AG08396 (cell line): ENCODE measurements around the gene C5orf63.
"Not testable (repeated sequence)": the region's sequence is repeated elsewhere in the genome, so short reads cannot be mapped to it uniquely, and the experiment has no call there.

Source experiments
- DNase-seq: peaks from one replicate; pipeline ENCODE4 v3.0.0; 2012; ENCODE audit warnings: low spot score, mixed read lengths

C5orf63 gene

DNA sequence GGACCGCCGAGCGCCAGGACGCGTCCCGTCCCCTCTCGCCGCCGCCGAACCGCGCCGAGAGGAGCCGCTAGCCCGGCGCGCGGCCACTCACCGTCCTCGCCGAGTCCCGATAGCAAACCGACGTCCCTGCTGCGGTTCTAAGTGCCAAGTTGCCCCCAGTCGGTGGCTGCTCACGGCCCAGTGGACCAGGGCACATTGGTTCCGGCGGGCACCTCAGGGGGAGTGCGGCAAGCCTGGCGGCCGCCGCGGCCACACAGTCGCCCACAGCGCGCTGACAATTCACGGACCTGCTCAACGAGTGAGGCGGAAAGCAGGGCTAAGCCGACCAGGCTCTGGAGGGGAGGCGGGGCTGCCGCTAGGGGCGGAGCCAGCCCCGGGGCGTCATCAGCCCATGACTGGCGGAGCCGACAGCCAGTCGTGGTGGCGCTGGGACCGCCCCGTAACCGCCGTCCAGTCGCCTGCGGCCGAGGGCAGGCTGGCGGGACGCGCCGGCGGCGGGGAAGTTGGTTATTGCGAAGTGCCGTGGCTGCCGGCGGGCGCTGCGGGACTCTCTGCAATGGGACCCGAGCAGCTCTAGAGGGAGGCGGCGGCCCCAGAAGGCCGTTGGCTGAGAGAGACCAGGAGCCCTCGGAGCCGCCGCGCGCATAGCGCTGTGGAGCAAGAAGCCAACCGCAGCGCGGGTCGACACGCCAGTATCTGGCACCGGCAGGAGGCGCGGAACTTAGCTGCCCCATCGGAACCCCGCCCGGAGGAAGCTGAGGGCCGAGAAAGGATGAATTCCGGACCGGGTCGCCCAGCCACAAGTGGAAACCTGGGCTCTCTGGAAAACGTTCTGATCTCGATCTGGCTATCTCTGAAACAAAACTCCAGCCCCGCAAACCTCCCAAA, 42.8 kb downstream of the C5orf63 start, which contains the start of gene MARCHF3:
MARCHF3 (minus strand) TSS at position 300 of the 888 bp plus-strand sequence. CDS start 112,387 bp downstream, outside the sequence.
- peak; percentile 98 for DNase-seq

DNA sequence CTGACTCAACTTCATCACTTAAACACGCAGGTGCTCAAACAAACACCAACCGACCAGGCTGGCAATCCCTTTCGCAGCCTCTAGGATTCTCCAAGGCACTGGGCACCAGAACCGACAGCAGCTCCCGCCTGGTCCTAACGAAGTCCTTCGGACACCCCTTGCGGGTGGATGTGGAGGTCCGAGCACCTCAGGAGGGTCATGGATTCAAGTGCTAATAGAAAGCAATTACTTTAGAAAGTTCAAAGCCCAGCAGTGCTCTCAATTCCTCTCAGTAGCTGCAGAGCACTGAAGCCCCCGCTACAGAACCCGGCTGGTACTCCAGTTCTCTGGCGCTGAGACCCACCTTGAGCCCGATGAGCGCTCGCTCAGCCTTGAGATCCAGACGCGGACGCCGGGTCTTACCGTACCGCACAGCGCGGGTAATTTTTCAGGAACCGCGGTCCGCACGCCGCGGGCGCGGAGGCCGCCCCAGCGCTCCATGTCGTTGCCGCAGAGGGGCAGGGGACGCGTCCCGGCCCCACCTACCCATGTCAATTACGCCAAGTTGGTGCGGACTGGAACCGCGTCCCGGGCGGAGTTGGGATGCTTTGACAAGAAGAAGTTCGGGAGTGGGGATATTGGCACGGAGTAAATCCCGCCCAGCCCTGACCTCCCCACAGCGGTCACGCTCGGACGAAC, 43.6 kb downstream of the C5orf63 start:
- DNase-seq = peak; percentile 71

DNA sequence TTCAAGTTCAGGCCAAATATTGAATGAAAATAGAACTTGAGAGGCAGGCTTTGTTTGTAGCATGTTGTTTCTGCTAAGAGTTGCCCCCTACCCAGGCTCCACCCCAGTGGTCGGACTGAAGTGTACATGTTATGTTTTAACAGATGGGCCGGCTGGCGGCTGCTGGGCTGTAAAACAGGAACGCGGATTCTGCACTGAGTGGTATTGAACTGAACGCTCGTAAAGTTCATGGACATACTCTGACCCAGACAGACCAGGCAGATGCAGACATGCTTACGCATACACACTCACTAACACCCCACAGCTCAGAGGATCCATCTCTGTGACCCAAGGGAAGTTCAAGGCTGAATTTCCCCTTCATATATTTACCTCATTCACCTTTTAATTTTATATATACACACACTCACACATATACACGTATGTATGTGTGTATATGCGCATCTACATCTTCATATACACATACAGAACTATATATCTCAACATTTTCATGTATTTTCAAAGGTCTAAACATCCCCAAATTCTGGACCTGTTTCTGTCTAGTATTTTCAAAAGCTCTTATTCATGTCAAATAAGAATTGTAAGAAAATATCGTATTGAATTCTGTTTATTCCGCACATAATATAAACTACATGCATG, 44.4 kb downstream of the C5orf63 start:
- DNase-seq = no peak

DNA sequence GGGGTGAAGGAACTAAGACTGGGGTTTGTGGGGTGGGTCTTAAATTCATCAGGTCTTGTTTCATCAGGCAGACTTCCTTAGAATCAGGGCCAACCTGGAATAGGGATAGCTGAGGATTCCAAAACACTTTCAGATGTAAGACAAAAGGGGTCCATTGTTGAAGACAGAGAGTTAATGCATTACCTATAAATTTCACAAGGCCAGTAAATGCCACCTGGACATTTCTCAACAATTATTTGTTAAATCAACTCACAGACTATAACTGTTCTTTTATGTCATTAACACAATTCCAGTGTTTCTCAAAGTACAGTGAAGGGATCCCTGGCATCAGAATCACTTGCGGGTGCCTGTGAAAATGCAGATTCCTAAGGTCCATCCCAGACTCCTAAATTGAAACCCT, 45.8 kb downstream of the C5orf63 start:
- no peak for DNase-seq

DNA sequence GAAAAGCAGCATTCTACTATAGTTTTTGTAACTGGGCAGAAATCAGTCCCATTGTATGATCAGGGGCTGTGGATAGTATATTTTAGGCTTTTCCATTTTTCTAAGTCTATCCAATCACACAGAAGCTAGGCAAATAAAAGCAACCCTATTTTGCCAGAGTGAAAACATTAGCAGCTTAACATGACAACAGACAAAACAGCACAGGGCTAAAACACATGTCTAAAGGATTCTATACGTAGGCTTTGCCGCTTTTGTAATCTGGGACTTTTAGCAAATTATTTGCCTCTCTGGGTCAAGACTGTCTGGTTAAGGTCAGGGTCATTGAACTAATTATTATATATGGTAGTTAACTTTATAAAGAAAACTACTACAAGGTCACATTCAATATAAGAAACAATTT, 47.1 kb downstream of the C5orf63 start:
- no peak for DNase-seq

DNA sequence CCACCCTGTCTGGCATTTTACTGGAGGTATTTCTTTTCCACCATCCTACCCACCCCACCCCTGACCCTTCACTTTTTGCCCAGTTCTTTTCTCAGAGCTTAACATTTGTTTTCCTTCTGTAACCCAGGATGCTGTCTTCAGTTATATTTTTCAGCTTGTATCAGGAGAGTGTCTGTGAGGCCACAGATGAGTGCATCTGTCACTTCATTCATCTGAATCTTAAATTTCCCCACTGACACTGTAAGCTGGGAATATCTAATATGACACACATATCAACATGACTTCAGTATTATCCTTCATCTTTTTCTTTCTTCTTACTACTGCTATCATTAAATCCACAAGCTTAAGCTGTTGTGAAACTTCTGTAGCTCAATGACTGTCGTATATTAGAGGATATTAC, 47.8 kb downstream of the C5orf63 start:
- DNase-seq = no peak

DNA sequence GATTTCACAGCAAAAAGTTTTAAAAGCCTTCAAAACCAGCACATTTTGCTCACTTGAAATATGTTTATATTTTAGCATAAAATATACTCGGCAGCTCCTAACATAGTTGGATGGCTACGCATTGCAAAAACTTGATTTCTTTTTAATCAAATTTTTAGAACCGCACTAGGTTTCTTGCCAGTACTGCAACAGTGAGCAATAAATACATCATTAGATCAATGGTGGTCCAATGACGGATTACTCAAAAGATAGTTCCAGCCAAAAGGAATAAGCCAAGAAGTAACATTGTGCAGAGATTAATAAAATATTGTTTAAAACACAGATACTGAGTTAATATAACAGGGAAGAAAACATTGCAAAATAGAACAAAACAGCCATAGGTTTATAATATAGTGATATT, 48.5 kb downstream of the C5orf63 start:
- DNase-seq = no peak

DNA sequence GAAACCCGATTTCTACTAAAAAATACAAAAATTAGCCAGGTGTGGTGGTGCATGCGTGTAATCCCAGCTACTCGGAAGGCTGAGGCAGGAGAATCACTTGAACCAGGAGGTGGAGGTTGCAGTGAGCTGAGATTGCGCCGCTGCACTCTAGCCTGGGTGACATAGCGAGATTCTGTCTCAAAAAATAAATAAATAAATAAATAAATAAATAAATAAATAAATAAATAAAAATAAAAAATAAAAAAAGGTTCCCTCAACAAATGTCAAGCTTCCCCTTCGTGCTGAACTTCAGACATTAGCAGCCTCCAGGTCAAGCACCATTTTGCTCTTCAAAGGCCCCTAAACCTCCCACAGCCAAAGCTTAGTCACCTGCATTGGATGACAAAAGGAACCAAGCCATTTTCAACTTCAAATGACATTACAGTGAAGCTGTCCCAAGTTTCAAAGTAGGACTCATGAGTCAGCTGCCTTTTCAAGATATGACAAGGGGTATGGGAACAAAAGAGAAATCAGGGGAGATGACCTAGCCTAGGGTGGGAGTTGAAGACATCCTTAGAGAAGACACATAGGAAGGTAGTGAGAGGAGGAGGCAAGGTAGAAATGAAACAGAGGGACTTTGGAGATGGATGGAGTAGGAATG, 49.6 kb downstream of the C5orf63 start:
- not testable (repeated sequence) for DNase-seq

DNA sequence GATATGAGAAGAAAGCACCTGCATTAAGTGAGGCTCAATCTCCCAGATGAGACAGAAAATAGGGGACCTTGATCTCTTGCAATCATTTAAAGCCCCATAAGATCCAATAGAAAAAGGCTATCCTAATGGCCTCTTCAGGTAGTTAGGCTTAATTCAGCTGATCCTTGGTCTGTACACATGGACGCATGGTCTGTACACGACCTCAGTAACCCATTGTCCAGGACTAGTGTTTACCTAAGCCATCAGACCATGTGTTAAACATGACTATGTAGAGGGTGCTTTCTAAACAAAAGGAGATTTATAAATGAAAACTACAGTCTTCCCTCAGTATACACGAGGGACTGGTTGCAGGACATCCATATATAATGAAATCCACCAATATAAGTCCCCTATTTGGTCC, 50.5 kb downstream of the C5orf63 start:
- DNase-seq = no peak

DNA sequence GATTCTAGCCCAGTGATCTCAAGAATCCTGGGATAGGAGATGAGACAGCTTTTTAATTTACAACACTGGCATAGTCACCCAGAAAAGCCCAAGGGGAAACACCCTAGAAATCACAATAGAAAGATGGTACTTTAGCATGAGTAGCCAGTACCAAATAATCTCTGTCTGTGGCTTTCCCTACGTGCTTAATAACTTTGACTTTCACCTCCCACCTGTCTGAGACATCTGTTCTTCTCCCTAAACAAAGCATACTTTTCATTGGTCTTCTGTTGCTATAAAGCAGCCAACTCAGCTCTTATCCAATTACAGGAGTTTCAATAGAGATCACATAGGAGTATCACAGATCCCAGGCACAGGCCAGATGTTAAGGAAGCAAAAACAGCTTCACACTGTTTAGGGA, 53.4 kb downstream of the C5orf63 start:
- DNase-seq = no peak

DNA sequence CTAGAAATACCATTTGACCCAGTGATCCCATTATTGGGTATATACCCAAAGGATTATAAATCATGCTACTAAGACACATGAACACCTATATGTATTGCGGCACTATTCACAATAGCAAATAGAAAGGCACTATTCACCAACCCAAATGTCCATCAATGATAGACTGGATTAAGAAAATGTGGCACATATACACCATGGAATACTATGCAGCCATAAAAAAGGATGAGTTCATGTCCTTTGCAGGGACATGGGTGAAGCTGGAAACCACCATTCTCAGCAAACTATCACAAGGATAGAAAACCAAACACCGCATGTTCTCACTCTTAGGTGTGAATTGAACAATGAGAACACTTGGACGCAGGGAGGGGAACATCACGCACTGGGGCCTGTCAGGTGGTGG, 56.6 kb downstream of the C5orf63 start:
- DNase-seq = not testable (repeated sequence)

DNA sequence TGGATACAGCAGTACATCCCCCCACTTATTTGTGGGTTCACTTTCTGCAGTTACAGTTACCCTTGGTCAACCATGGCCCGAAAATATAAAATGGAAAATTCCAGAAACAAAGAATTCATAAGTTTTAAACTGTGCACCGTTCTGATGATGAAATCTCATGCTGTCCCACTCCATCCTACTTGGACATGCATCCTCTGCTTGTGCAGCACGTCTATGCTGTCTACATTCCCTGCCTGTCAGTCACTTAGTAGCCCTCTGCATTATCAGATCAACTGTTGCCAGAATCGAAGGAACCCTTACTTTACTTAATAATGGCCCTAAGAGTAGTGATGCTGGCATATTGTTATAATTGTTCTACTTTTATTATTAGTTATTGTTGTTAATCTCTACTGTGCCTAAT, 57.6 kb downstream of the C5orf63 start:
- no peak for DNase-seq

DNA sequence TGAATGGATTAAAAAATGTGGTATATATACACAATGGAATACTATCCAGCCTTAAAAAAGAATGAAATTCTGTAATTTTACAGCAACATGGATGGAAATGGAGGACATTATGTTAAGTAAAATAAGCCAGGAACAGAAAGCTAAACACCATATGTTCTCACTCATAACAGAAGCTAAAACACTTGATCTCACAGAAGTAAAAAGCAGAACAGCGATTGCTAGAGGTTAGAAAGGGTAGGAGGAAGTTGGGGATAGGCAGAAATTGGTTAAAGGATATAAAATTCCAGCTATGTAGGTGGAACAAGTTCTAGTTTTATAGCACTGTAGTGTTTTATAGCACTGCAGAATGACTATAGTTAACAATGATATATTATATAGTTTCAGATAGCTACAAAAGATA, 58.7 kb downstream of the C5orf63 start:
- DNase-seq = no peak

DNA sequence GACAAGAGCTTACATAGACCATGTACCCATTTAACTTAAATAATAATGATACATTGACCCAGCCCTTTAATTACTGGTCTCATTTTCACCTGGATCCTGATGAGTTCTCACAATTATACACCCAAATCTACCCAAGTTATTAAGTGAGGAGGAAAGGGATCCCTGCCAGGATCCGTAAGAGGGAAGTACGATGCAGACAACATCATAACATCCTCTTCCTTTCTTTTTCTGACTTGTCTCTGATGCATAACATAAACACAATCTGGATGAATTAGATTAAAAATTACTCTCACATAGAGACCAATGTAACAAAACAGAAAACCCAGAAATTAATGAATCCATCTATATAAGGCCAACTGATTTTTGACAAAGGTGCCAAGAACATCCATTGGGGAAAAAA, 59.9 kb downstream of the C5orf63 start:
- no peak for DNase-seq

DNA sequence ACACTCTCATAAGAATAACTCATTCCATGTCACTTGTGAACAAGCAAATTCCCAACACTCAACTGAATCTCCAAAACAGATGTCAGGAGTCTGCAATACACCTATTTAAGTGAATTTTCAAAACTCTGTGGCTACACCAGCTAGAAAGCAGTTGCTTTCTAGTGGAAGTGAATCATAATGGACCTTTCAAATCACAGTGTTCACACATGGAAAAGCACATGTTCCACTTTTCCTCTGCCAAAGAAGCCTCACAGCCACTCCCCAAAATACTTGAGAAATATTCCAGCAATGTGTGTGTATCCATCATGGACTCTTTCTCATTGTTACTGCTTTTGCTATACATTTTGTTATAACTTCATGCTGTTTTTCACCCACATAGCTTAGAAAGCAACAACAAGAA, 60.4 kb downstream of the C5orf63 start:
- DNase-seq = peak; percentile 33

DNA sequence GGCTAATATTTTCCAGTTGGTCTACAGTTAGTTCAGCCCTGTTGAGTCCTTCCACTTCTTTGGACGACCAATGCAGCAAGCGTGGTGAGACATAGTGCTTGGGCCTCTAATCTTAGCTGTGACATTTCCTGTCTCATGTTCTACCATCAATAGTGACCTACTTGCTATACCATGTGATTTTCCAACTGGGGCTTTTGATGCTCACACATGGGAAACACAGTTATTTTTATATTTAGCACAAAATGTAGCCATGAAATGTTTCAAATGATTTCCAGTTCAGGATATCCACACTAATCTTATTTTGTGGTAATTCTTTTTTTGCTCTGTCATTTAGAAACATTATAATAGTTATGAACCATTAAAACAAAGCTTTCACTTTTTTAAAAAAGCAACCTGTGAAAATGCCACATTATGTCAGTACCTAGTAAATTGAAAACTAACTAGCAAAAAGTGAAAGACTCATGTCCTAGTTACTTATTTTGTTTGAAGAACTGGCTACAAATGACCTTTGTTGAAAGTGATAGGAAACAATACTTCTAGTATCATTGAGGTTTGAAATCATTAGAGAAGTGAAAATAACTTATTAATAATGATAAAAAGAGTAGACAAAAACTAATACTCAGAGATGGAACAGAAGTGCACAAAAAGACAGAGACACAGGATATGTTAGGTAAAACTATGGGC, 61.2 kb downstream of the C5orf63 start:
- no peak for DNase-seq

DNA sequence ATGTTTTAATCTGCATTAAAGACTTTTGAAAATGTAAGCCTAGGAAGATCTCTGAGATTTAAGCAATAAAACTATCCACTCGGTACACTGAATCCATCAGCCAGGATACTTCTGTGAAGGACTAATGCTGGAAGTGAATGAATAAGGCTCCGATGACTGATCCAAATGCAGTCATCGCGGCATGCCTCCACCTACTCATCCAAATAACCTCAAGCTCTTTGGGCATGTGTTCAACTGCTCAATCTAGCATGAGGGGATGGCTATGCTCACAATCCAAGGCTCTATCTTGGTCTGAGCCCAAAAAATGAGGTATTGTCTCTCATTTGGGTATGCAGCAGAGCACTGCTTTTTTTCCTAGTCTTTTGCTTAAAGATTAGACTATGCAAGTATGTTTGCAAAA, 62.1 kb downstream of the C5orf63 start:
- DNase-seq = peak; percentile 62

DNA sequence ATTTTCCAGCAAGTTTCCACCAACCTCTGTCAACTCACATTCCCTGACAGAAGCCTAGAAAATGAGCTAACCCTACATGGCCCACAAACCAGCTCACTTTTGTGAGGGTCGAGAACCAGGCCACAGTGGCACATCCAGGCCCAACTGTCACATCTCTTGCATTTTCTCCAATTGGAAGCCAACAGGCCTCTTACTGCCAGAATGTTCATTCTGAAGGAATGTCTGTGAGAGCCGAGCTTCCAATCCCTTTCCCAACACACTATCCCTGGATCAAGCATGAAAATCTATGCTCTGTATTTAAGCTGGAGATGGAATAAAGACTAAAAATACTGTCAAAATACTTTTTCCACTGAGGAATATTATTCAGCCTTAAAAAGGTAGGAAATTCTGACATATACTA, 62.9 kb downstream of the C5orf63 start:
- DNase-seq = no peak

DNA sequence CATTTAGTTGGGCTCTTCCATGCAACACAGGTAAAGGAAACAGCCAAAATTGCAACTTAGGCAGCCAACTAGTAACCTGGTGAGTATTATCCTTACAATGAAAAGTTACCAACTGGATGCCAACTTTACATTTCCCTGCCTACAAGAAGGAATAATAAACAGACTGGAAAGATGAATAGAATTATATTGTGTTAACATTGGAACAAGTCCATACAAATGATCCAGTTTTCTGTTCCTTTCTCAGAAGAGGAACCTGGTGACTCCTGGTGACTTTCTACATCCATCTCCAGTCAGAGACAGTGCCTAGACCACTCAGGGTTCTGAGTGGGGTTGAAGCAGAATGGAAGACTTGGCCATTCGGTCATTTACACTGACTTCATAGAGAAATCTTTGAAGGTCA, 63.5 kb downstream of the C5orf63 start:
- no peak for DNase-seq

DNA sequence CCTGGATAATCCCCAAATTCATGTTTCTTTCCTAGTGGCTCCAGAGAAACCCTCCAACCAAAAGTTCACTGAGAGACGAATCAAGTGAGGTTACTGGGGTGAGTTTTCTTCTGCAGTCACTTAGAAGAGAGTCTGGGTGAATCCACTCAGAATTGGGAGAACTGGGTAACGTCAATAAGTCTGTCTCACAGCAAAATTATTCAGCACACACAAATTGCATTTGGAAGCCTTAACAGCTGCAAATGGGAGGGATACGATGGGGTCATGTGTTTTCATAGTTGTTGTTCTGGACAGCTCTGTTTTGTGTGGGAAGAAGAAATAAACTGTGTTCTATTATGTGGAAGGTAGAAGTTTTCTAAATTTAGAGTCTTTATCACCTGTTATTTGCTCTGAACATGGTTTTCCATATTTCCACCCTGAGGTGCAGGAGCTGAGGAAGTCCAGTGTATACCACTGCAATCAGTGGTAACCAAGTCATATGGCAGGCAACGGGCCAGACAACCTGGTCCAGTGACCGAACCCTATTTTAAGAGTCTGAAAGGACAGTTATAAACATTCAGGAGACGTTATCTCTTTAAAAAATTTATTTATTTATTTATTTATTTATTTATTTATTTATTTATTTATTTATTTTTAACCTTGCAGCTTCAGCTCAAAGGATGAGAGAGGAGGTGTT, 64.9 kb downstream of the C5orf63 start:
- DNase-seq = no peak

DNA sequence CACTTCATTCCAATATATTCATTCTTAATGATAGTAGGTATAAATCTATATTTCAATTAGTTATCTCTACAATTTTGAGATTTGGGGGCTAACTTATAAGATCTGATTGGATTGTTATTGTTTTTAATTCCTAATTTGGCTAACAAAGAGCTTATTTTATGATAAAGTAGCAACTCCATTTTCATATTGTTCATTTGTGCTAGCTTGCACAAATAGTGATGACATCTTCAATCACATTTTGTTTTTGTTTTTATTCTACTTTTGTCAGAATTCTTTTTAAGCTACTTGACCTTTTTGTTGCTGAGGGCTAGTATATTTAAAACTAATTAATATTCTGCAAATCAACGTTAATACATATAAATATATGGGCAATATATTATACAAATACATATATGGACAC, 65.8 kb downstream of the C5orf63 start:
- DNase-seq = no peak
